Adrenal gland (tissue), 12 donors: ENCODE results near the gene DGAT2. TPM values are rescaled to one million over a fixed set of nuclear protein-coding genes. Genes with fewer than 3 reads are reported as not detected.

Experiments
- DNase-seq, 7 donors: peaks; one replicate each; pipeline ENCODE4 v3.0.0-alpha.2; 2019 to 2020
- H3K27ac ChIP-seq, 5 donors: fragments of 200-600 bp; sonication (generic) in 4 of 5; 1 replicate in 3 of 5; 2 replicates in 2 of 5; pipeline versions ENCODE4 v1.5.1 to v1.8.0; 2016 to 2020; ENCODE audit warnings: mild to moderate bottlenecking in 1 of 5
- H3K27me3 ChIP-seq: fragments of 200-600 bp; 2 replicates; pipeline ENCODE4 v1.8.0; 2021
- H3K36me3 ChIP-seq, 2 donors: fragments of 200-600 bp; replicated peaks in 1 of 2; 1 replicate in 1 of 2; 2 replicates in 1 of 2; pipeline versions ENCODE4 v1.5.1 to v1.8.0; 2018 to 2022
- H3K4me1 ChIP-seq, 2 donors: fragments of 200-600 bp; replicated peaks in 1 of 2; 1 replicate in 1 of 2; 2 replicates in 1 of 2; pipeline versions ENCODE4 v1.5.1 to v1.8.0; 2018 to 2021
- H3K4me3 ChIP-seq, 4 donors: fragments of 200-600 bp; sonication (generic) in 3 of 4; one replicate each; pipeline ENCODE4 v1.5.1; 2016 to 2018
- H3K9me3 ChIP-seq, 3 donors: fragments of 200-600 bp; sonication (generic) in 1 of 3; replicated peaks in 1 of 3; 1 replicate in 2 of 3; 2 replicates in 1 of 3; pipeline versions ENCODE4 v1.5.1 to v1.8.0; 2016 to 2021
- POLR2A ChIP-seq, 2 donors: fragments of 450-650 bp; IDR thresholded peaks; one replicate each; pipeline ENCODE4 v1.6.1; 2017; ENCODE audit warnings: antibody characterized with exemption in 2 of 2, mild to moderate bottlenecking in 2 of 2, moderate library complexity in 1 of 2
- WGBS, 4 donors: extraction: QIAGEN DNeasy Blood & Tissue Kit in 2 of 4; methylation state at CpG; one replicate each; pipeline versions ENCODE4 v1.1.5 to v1.1.7; 2013 to 2017; 5-methylcytosine and 5-hydroxymethylcytosine counted together
- intact Hi-C, 2 donors: fragments of 100-400 bp; cut with DNase I; formaldehyde crosslinking; loops; one replicate each; pipeline versions ENCODE4 v1.14.1 to v1.15.0; 2022 to 2023
- polyA plus RNA-seq, 3 donors: library from polyadenylated mRNA; stranded (reverse); fragments of 200-250 nt in 2 of 3; fragments of 350-450 nt in 1 of 3; fragmentation: Illumina TruSeq in 1 of 3; extraction: RNeasy Lipid Tissue Mini Kit (QIAGEN cat#74804) in 1 of 3; gene quantifications; one replicate each; pipeline ENCODE4 v1.2.3, GENCODE V29; 2013 to 2014
- total RNA-seq, 9 donors: library from RNA; depleted of rRNA in 4 of 9; stranded (reverse); fragments of >200 nt in 4 of 9; fragments of 120-200 nt in 1 of 9; fragmentation: NEBNext Ultra II Directional in 1 of 9; extraction: Animal tissue kit (Norgen Biotek cat#: 25700) in 1 of 9; gene quantifications; one replicate each; pipeline versions ENCODE4 v1.1.0 to v1.2.4, GENCODE V29; 2013 to 2023
- TF ChIP-seq, protein P1 (sequence below), 6 experiments: fragments of 450-650 bp in 4 of 6; fragments of 200-600 bp in 2 of 6; sonication (generic) in 1 of 6; IDR thresholded peaks; 1 replicate in 5 of 6; 2 replicates in 1 of 6; pipeline versions ENCODE4 v1.5.1 to v1.8.0; 2016 to 2021; ENCODE audit warnings: antibody characterized with exemption in 6 of 6, mild to moderate bottlenecking in 2 of 6, moderate library complexity in 1 of 6
- donor health status: healthy with polysubstance abuse.
- donor health status: Bipolar disorder and iron deficiency.
- donor health status: DM: yes; HTN: yes; CAD: no.
- donor health status: DM: no; HTN: no; CAD: no.
- donor health status: DM: no; HTN: no; CAD: no.
- donor health status: DM: yes; HTN: yes; CAD: no.

Gene DGAT2
- total and polyA plus RNA-seq, 12 donors = 2.1 to 79.2 (median 7.5) TPM

DNA sequence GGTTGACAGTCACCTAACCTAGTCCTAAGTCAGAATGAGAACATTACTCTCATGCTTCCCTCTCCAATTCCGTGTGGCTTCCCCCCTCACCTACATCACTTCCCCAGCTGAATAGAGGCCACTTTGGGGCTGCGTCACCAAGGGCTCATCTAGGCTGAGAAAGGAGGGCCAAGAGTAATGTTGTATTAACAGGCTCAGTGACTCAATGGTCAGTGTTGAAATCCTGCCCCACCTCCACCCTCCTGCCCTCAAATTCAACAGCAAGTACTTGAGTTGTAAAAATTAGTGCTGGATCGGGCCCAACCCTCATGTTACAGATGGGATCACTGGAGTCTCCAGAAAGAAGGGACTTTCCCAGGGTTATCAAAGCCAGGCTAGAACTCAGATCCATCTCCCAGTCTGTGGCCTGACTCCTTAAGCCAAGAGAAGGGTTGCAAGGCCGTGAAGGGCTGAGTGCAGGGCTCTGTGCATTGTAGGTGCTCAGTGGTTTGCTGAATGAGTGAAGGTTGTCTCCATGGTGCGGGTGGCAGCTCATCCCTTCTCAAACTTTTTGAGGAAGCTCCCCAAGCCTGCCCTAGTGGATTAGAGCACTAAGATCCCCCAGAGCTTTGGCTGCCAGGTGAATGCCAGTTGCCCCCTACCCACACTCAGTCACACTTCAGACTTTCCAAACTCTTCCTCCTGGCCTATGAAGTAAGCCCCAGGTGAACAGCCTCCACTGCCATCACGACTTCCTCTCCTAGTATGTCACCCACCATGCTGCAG lies 3.2 kb downstream of the DGAT2 start:
- no peaks in the 10 kb centered on the region for H3K9me3 ChIP-seq
- H3K36me3 ChIP-seq = no peaks in the 10 kb centered on the region
- no peaks in the 10 kb centered on the region for H3K27me3 ChIP-seq
- DNase-seq = peak in 6 of 7 donors; percentile 33 to 79 (median 63)
- intact Hi-C loops = no loop called here
- peaks cover 13 to 14% of the 10 kb centered on the region in 2 donors for H3K4me1 ChIP-seq
- WGBS, 4 donors = 58 to 85% (median 77%) methylated on average over 5 to 6 of the region's 6 CpGs
- H3K27ac ChIP-seq = no peak overlapping the region
- H3K4me3 ChIP-seq = no peak overlapping the region
- TF ChIP-seq POLR2A (IDR thresholded peaks at IDR 0.05) = no peak
- TF ChIP-seq, protein P1, sequence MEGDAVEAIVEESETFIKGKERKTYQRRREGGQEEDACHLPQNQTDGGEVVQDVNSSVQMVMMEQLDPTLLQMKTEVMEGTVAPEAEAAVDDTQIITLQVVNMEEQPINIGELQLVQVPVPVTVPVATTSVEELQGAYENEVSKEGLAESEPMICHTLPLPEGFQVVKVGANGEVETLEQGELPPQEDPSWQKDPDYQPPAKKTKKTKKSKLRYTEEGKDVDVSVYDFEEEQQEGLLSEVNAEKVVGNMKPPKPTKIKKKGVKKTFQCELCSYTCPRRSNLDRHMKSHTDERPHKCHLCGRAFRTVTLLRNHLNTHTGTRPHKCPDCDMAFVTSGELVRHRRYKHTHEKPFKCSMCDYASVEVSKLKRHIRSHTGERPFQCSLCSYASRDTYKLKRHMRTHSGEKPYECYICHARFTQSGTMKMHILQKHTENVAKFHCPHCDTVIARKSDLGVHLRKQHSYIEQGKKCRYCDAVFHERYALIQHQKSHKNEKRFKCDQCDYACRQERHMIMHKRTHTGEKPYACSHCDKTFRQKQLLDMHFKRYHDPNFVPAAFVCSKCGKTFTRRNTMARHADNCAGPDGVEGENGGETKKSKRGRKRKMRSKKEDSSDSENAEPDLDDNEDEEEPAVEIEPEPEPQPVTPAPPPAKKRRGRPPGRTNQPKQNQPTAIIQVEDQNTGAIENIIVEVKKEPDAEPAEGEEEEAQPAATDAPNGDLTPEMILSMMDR (IDR thresholded peaks at IDR 0.05) = no peak

DNA sequence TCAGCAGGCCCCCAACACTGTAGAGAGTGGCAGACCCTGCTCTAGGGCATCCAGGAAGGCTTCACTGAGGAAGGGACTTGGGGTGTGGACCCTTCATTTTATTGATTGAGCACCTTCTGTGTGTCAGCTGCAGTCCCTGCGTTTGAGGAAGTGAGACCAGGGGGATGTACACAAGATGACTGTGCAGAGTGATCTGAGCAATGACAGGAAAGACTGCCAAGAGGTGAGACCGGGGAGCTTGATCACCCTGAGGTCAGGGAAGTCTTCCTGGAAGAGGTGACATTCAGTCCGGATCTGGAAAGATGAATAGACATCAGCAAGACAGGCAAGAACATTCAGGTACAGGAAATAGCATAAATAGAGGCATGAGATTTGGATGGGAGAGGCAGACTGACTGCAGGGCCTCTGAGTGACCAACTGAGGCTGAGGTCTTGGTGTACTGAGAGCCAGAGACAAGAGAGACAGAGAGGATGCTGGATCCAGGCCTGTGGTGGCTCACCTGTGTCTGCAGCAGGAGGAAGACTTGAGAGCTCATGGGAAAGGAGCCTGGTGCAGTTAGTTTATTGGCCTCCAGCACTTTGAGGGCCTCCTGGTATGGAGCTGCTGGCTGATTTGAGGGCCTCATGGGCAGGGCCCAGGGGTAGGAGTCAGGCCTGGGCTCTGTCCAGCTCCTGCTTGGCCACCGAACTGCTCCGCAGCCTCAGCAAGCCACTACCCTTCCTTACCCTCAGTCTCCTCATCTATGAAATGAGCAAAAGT lies 5.2 kb downstream of the DGAT2 start:
- no peaks in the 10 kb centered on the region for H3K36me3 ChIP-seq
- H3K27ac ChIP-seq = no peak overlapping the region
- peaks cover 2 to 3% of the 10 kb centered on the region in 2 donors for H3K4me1 ChIP-seq
- intact Hi-C loops = no loop called here
- H3K4me3 ChIP-seq = no peak overlapping the region
- TF ChIP-seq POLR2A (IDR thresholded peaks at IDR 0.05) = no peak
- TF ChIP-seq, protein P1 (IDR thresholded peaks at IDR 0.05) = no peak
- H3K27me3 ChIP-seq = no peaks in the 10 kb centered on the region
- DNase-seq = no peak
- 62 to 81% (median 74%) methylated on average over 4 to 5 of the region's 5 CpGs for WGBS, 4 donors
- H3K9me3 ChIP-seq = no peaks in the 10 kb centered on the region

DNA sequence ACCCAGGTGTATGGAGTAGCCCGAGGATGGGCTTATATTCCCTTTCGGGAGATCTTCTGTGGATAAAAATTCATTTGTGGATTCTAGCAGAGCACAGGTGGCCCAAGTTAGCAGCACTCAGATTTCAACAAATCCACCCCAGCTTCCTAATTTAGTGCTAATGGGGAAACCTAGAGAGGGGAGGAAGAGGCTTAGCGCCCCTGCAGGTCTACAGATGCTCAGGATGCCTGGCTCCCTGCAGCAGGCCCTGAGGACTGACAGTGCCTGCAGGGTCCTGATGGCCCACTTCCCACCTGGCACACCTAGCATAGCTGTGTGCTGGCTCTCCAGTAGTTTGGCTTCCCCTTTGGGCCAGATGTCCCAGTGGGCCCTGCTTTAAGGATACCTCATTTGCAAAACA lies 6.5 kb downstream of the DGAT2 start:
- Histone ChIP-seq H3K9me3 (no peaks in the 10 kb centered on the region), H3K27ac (no peak overlapping the region), H3K4me1 (no peaks in the 10 kb centered on the region), H3K4me3 (no peak overlapping the region), H3K36me3 (no peaks in the 10 kb centered on the region), H3K27me3 (no peaks in the 10 kb centered on the region)
- DNase-seq = no peak
- intact Hi-C loops = no loop called here
- TF ChIP-seq, protein P1 (IDR thresholded peaks at IDR 0.05) = no peak
- no peak for TF ChIP-seq POLR2A (IDR thresholded peaks at IDR 0.05)
- 92 to 97% (median 94%) methylated on average over 3 of the region's 3 CpGs for WGBS, 4 donors

DNA sequence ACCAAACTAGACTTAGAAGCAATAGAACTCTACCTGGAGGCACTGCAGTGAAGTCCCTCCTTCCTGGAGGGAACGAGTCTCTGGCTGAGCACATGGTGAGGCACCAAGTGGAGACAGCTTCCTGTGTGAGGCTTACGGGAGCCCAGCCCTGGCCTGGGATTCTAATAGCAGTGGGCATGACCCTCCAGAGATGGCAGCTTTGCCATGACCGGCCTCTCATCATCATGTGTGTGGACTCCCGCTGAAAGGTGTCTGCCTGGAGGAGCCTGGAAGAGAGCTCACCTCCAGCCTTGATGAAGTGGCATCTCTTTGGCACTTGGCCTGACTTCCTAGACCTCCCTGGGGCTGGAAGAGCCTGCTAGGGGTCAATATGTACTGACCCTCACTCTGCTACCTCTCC lies 8.0 kb downstream of the DGAT2 start:
- DNase-seq = no peak
- Histone ChIP-seq H3K4me1 (no peaks in the 10 kb centered on the region), H3K4me3 (no peak overlapping the region), H3K27me3 (no peaks in the 10 kb centered on the region), H3K36me3 (no peaks in the 10 kb centered on the region), H3K27ac (no peak overlapping the region), H3K9me3 (no peaks in the 10 kb centered on the region)
- WGBS, 4 donors = 79 to 97% (median 92%) methylated on average over 2 to 4 of the region's 4 CpGs
- TF ChIP-seq POLR2A (IDR thresholded peaks at IDR 0.05) = no peak
- TF ChIP-seq, protein P1 (IDR thresholded peaks at IDR 0.05) = no peak
- intact Hi-C loops = no loop called here
